HG03354 (cell line): ENCODE data around the gene PRPS2.

Experiments used
- ATAC-seq: cut with Tn5 transposase; IDR thresholded peaks from one replicate; pipeline ENCODE4 v1.9.1; 2021; ENCODE audit warnings: mild to moderate bottlenecking; ENCODE audit not compliant: unreplicated experiment, poor library complexity, severe bottlenecking

Gene PRPS2

GRCh38 chrX:12791257-12792228 lies at the start of gene PRPS2:
Gene PRPS2 (plus strand): TSS chrX:12791412. CDS start chrX:12791498, 86 bp downstream.
- peak; percentile 75 for ATAC-seq

- no peak for ATAC-seq
These were observed 49.8 kb upstream of the PRPS2 start for GRCh38 chrX:12741416-12741815.

- ATAC-seq = no peak
These were observed 43.8 kb upstream of the PRPS2 start for GRCh38 chrX:12747433-12747832.

- ATAC-seq = no peak
These were observed 39.3 kb upstream of the PRPS2 start for GRCh38 chrX:12751887-12752286.

- no peak for ATAC-seq
These were observed 37.8 kb upstream of the PRPS2 start for GRCh38 chrX:12753366-12753765.

- no peak for ATAC-seq
These were observed 32.9 kb upstream of the PRPS2 start for GRCh38 chrX:12758291-12758690.

GRCh38 chrX:12767856-12768255 lies 23.4 kb upstream of the PRPS2 start:
- no peak for ATAC-seq

GRCh38 chrX:12768491-12768890 lies 22.7 kb upstream of the PRPS2 start:
- no peak for ATAC-seq

GRCh38 chrX:12770440-12770839 lies 20.8 kb upstream of the PRPS2 start:
- peak; percentile 56 for ATAC-seq

- peak; percentile 99 for ATAC-seq
These were observed 19.7 kb upstream of the PRPS2 start for GRCh38 chrX:12771445-12772069.

GRCh38 chrX:12777670-12778069 lies 13.5 kb upstream of the PRPS2 start:
- no peak for ATAC-seq

- no peak for ATAC-seq
These were observed 11.7 kb upstream of the PRPS2 start for GRCh38 chrX:12779534-12779933.

- ATAC-seq = no peak
These were observed 2.6 kb upstream of the PRPS2 start for GRCh38 chrX:12788645-12789044.

- no peak for ATAC-seq
These were observed 1.2 kb upstream of the PRPS2 start for GRCh38 chrX:12789976-12790375.

GRCh38 chrX:12790885-12791256 lies 341 bp upstream of the PRPS2 start:
- ATAC-seq = peak; percentile 23

- ATAC-seq = no peak
These were observed 1.5 kb downstream of the PRPS2 start for GRCh38 chrX:12792711-12793110.

- no peak for ATAC-seq
These were observed 3.4 kb downstream of the PRPS2 start for GRCh38 chrX:12794654-12795053.

GRCh38 chrX:12798601-12799000 lies 7.4 kb downstream of the PRPS2 start:
- ATAC-seq = no peak

- ATAC-seq = no peak
These were observed 7.9 kb downstream of the PRPS2 start for GRCh38 chrX:12799118-12799517.

GRCh38 chrX:12802741-12803140 lies 11.5 kb downstream of the PRPS2 start:
- ATAC-seq = no peak

GRCh38 chrX:12804655-12805054 lies 13.4 kb downstream of the PRPS2 start:
- no peak for ATAC-seq
